ENCODE data around the gene BCOR.
A peak's percentile ranks its signal among the peaks of the same experiment; 100 is the strongest.

BCOR gene

GRCh38 chrX:40081679-40082068, 16.1 kb downstream of the BCOR start:
- Mint-ChIP-seq H3K27me3 (ENCODE audit: low read depth) (no peaks in the 10 kb centered on the region), H3K9me3 (no peaks in the 10 kb centered on the region), H3K27ac (peak overlapping the region; percentile 27 to 63 (median 62)), H3K36me3 (ENCODE audit: low read depth) (peaks cover 2% of the 10 kb centered on the region), H3K4me3 (peak overlapping the region; percentile 41 to 72 (median 47)), H3K4me1 (peaks cover 80% of the 10 kb centered on the region)
- TF ChIP-seq CTCF (IDR thresholded peaks at IDR 0.05; ENCODE audit: unreplicated experiment in 3 of 3), result no peak

GRCh38 chrX:40080894-40081678, 16.7 kb downstream of the BCOR start:
- peak overlapping the region; percentile 62 to 82 (median 72) for H3K27ac Mint-ChIP-seq

GRCh38 chrX:40079572-40079971, 18.2 kb downstream of the BCOR start:
- Mint-ChIP-seq H3K4me1 (peaks cover 63% of the 10 kb centered on the region), H3K27ac (peak overlapping the region; percentile 66 to 78 (median 73)), H3K36me3 (ENCODE audit: low read depth) (peaks cover 19% of the 10 kb centered on the region), H3K9me3 (no peaks in the 10 kb centered on the region), H3K4me3 (peak overlapping the region in 1 of 3 experiments; percentile 43), H3K27me3 (ENCODE audit: low read depth) (no peaks in the 10 kb centered on the region)
- TF ChIP-seq CTCF (IDR thresholded peaks at IDR 0.05; ENCODE audit: unreplicated experiment in 3 of 3), result no peak

More at GRCh38 chrX:40080894-40081678, 16.7 kb downstream of the BCOR start:
- H3K9me3 Mint-ChIP-seq, result no peaks in the 10 kb centered on the region
- peaks cover 77% of the 10 kb centered on the region for H3K4me1 Mint-ChIP-seq
- no peak for TF ChIP-seq CTCF (IDR thresholded peaks at IDR 0.05; ENCODE audit: unreplicated experiment in 3 of 3)
- peaks cover 7% of the 10 kb centered on the region for H3K36me3 Mint-ChIP-seq (ENCODE audit: low read depth)
- H3K4me3 Mint-ChIP-seq, result peak overlapping the region; percentile 47 to 72 (median 62)
- H3K27me3 Mint-ChIP-seq (ENCODE audit: low read depth), result no peaks in the 10 kb centered on the region

- peaks cover 57% of the 10 kb centered on the region for H3K4me1 Mint-ChIP-seq
- no peaks in the 10 kb centered on the region for H3K27me3 Mint-ChIP-seq (ENCODE audit: low read depth)
- no peak for TF ChIP-seq CTCF (IDR thresholded peaks at IDR 0.05; ENCODE audit: unreplicated experiment in 3 of 3)
- H3K36me3 Mint-ChIP-seq (ENCODE audit: low read depth), result peaks cover 28% of the 10 kb centered on the region
- H3K4me3 Mint-ChIP-seq, result peak overlapping the region in 2 of 3 experiments; percentile 21 to 43
- peaks cover 4% of the 10 kb centered on the region for H3K9me3 Mint-ChIP-seq
- H3K27ac Mint-ChIP-seq, result peak overlapping the region; percentile 66 to 78 (median 73)
Measured at GRCh38 chrX:40078489-40079227, 19.1 kb downstream of the BCOR start.

- TF ChIP-seq CTCF (IDR thresholded peaks at IDR 0.05; ENCODE audit: unreplicated experiment in 3 of 3), result no peak
- Mint-ChIP-seq H3K27ac (peak overlapping the region; percentile 23 to 68 (median 41)), H3K4me3 (no peak overlapping the region), H3K4me1 (peaks cover 57% of the 10 kb centered on the region), H3K9me3 (peaks cover 4% of the 10 kb centered on the region), H3K36me3 (ENCODE audit: low read depth) (peaks cover 36% of the 10 kb centered on the region), H3K27me3 (ENCODE audit: low read depth) (no peaks in the 10 kb centered on the region)
Measured at GRCh38 chrX:40077906-40078305, 19.9 kb downstream of the BCOR start.

Data from nephron (organoid).